ENCODE results near the gene ING5.

ING5 gene

GRCh38 chr2:241745276-241745675 lies 43.4 kb downstream of the ING5 start:
- DNase-seq (ENCODE audit: low read depth) = no peak
- TF ChIP-seq CTCF (conservative IDR thresholded peaks at IDR 0.05; ENCODE audit: low read depth, low read length) = no peak
- H3K4me3 ChIP-seq (ENCODE audit: low read length) = no peak overlapping the region

GRCh38 chr2:241746084-241746483 lies 44.2 kb downstream of the ING5 start:
- no peak overlapping the region for H3K4me3 ChIP-seq (ENCODE audit: low read length)
- no peak for TF ChIP-seq CTCF (conservative IDR thresholded peaks at IDR 0.05; ENCODE audit: low read depth, low read length)
- DNase-seq (ENCODE audit: low read depth) = no peak

- TF ChIP-seq CTCF (conservative IDR thresholded peaks at IDR 0.05; ENCODE audit: low read depth, low read length) = no peak
- DNase-seq (ENCODE audit: low read depth) = no peak
- no peak overlapping the region for H3K4me3 ChIP-seq (ENCODE audit: low read length)
These were observed 46.8 kb downstream of the ING5 start for GRCh38 chr2:241748468-241749256.

- no peak for TF ChIP-seq CTCF (conservative IDR thresholded peaks at IDR 0.05; ENCODE audit: low read depth, low read length)
- no peak overlapping the region for H3K4me3 ChIP-seq (ENCODE audit: low read length)
- DNase-seq (ENCODE audit: low read depth) = no peak
These were observed 48.4 kb downstream of the ING5 start for GRCh38 chr2:241750076-241750840.

GRCh38 chr2:241751152-241751551 lies 49.3 kb downstream of the ING5 start:
- no peak overlapping the region for H3K4me3 ChIP-seq (ENCODE audit: low read length)
- no peak for TF ChIP-seq CTCF (conservative IDR thresholded peaks at IDR 0.05; ENCODE audit: low read depth, low read length)
- no peak for DNase-seq (ENCODE audit: low read depth)

- H3K4me3 ChIP-seq (ENCODE audit: low read length) = no peak overlapping the region
- no peak for DNase-seq (ENCODE audit: low read depth)
- TF ChIP-seq CTCF (conservative IDR thresholded peaks at IDR 0.05; ENCODE audit: low read depth, low read length) = no peak
These were observed 49.9 kb downstream of the ING5 start for GRCh38 chr2:241751776-241752175.
